GM12891 (cell line): Measurements from ENCODE around the gene TRAF3IP3.

ENCODE experiments used
- PAX5 ChIP-seq: IDR thresholded peaks from 2 replicates; pipeline ENCODE4 v1.6.1; 2011; ENCODE audit warnings: low read length, moderate library complexity, mild to moderate bottlenecking; ENCODE audit not compliant: insufficient read depth, severe bottlenecking
- POLR2A ChIP-seq: IDR thresholded peaks from 2 replicates; pipeline ENCODE4 v1.6.1; 2011; ENCODE audit warnings: low read depth, low read length, control low read depth
- POLR2AphosphoS5 ChIP-seq: IDR thresholded peaks from 2 replicates; pipeline ENCODE4 v1.6.1; 2011; ENCODE audit warnings: low read depth, low read length, control low read depth
- POU2F2 ChIP-seq: IDR thresholded peaks from 2 replicates; pipeline ENCODE4 v1.6.1; 2011; ENCODE audit warnings: low read depth, mild to moderate bottlenecking, control low read depth, low read length, moderate library complexity
- SPI1 ChIP-seq: IDR thresholded peaks from 2 replicates; pipeline ENCODE4 v1.6.1; 2011; ENCODE audit warnings: low read depth, low read length, control low read depth
- TAF1 ChIP-seq: IDR thresholded peaks from 2 replicates; pipeline ENCODE4 v1.6.1; 2011; ENCODE audit warnings: low read depth, low read length, control low read depth

DNA sequence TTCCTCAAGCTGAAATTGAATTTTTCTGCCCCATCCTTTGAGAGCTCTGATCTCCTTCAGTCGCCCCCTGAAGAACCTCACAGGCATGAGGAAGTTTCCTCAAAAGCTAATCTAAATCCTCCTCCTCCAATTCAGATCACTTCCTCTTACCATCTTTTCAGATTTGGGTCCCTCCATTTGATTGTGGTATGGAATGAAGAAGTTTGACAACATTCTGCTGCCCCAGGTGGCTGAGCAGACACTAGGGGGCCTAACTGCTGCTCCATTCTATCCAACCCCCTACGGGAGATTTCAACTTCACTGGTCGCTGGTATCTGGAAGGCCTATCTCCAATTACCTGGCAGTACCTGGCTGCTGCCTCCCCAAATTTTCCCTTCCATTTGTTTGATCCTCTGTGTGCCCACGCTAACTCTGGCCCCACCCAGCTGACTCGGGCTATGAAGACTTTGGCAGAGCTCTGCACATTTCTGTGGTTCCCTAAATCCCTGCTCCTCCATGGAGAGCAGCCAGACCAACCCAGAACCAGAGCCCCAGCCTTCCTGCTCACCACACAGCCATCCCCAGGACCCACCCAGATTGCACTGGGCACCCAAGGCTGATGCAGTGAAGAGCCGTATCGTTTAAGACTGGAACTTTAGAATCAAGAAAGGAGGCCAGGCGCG, 42.3 kb downstream of the TRAF3IP3 start:
- TF ChIP-seq POLR2A (no peak), POU2F2 (no peak), POLR2AphosphoS5 (no peak), PAX5 (no peak), TAF1 (no peak), SPI1 (peak; percentile 29; the same call in 1 of the 2 replicates)
